Kidney epithelial cell (primary cell): Measurements from ENCODE around the gene RCCD1. TPM values are rescaled to one million over a fixed set of nuclear protein-coding genes. Genes with fewer than 3 reads are reported as not detected.

Experiments
- DNase-seq: peaks from one replicate; pipeline ENCODE4 v3.0.0-alpha.2; 2010; ENCODE audit warnings: low read depth
- H3K27me3 ChIP-seq: 2 replicates; pipeline ENCODE4 v1.6.0; 2011; ENCODE audit warnings: low read length; ENCODE audit not compliant: control insufficient read depth, insufficient read depth
- H3K36me3 ChIP-seq: 2 replicates; pipeline ENCODE4 v1.5.1; 2011; ENCODE audit warnings: low read length; ENCODE audit not compliant: control insufficient read depth, insufficient read depth
- H3K4me3 ChIP-seq: 2 replicates; pipeline ENCODE4 v1.5.1; 2011; ENCODE audit warnings: low read depth, mild to moderate bottlenecking, control low read depth, low read length
- CTCF ChIP-seq: IDR thresholded peaks from 2 replicates; pipeline ENCODE4 v1.5.1; 2011; ENCODE audit warnings: mild to moderate bottlenecking, moderate library complexity, low read length, control low read depth, inconsistent platforms; ENCODE audit not compliant: insufficient read depth, poor library complexity, severe bottlenecking
- total RNA-seq: library from RNA; depleted of rRNA; stranded (reverse); fragments of >200 nt; gene quantifications from 2 replicates; pipeline ENCODE4 v1.2.3, GENCODE V29; 2015

Gene RCCD1
- total RNA-seq, 1 donor from 2014 or later = 12.5 TPM

- H3K4me3 ChIP-seq = peak within 1 kb of the TSS; percentile 100
- no peaks in the 10 kb centered on the region for H3K36me3 ChIP-seq
- no peak for TF ChIP-seq CTCF
- H3K27me3 ChIP-seq = no peaks in the 10 kb centered on the region
- peak; percentile 83 for DNase-seq
Observed at GRCh38 chr15:90994417-90995311, 40.0 kb downstream of the RCCD1 start, which contains the start of gene PRC1. TSS of gene PRC1 (minus strand) at chr15:90994535. CDS start at chr15:90994417, 118 bp downstream.

- H3K36me3 ChIP-seq = no peaks in the 10 kb centered on the region
- H3K4me3 ChIP-seq = no peak overlapping the region
- H3K27me3 ChIP-seq = no peaks in the 10 kb centered on the region
- no peak for TF ChIP-seq CTCF
- no peak for DNase-seq
Observed at GRCh38 chr15:90998737-90999136, 44.1 kb downstream of the RCCD1 start.

- H3K4me3 ChIP-seq = no peak overlapping the region
- no peaks in the 10 kb centered on the region for H3K27me3 ChIP-seq
- no peak for TF ChIP-seq CTCF
- no peaks in the 10 kb centered on the region for H3K36me3 ChIP-seq
- no peak for DNase-seq
Observed at GRCh38 chr15:91001209-91001608, 46.5 kb downstream of the RCCD1 start.

GRCh38 chr15:91007266-91007665, 52.6 kb downstream of the RCCD1 start:
- no peak for DNase-seq
- Histone ChIP-seq H3K36me3 (peaks cover 3% of the 10 kb centered on the region), H3K27me3 (no peaks in the 10 kb centered on the region), H3K4me3 (no peak overlapping the region)
- no peak for TF ChIP-seq CTCF

Other genes starting within 250 kb of the RCCD1 start
- gene BLM, start 237.5 kb upstream of the RCCD1 start, total RNA-seq = 5.0 and 5.6 TPM in 2 replicates
- 103 and 124 TPM in 2 replicates for gene FURIN, start 86.3 kb upstream of the RCCD1 start, total RNA-seq
- gene FES, start 70.4 kb upstream of the RCCD1 start, total RNA-seq = 15.1 and 15.6 TPM in 2 replicates
- gene MAN2A2, start 51.6 kb upstream of the RCCD1 start, total RNA-seq = 31.1 and 33.3 TPM in 2 replicates
- 20.0 and 24.4 TPM in 2 replicates for gene HDDC3, start 22.3 kb upstream of the RCCD1 start, total RNA-seq
- 50.1 and 62.7 TPM in 2 replicates for gene UNC45A, start 19.6 kb upstream of the RCCD1 start, total RNA-seq
- gene PRC1, start 39.7 kb downstream of the RCCD1 start, total RNA-seq = 17.0 and 30.0 TPM in 2 replicates
- 15.5 and 19.7 TPM in 2 replicates for gene VPS33B, start 67.7 kb downstream of the RCCD1 start, total RNA-seq
- gene SV2B, start 145.4 kb downstream of the RCCD1 start, total RNA-seq = 1.8 and 3.3 TPM in 2 replicates